Lung (tissue), 12 donors: Measurements from ENCODE around the gene REEP1. TPM values are rescaled to one million over a fixed set of nuclear protein-coding genes. Genes with fewer than 3 reads are reported as not detected.

Experiments used
- ATAC-seq: fragments of 200-7000 bp; cut with Tn5 transposase; one replicate; pipeline ENCODE4 v1.9.1; 2020; ENCODE audit warnings: moderate number of reproducible peaks; ENCODE audit not compliant: insufficient read depth, low FRiP score
- DNase-seq, 3 donors: peaks; one replicate each; pipeline ENCODE4 v3.0.0-alpha.2; 2013 to 2017
- H3K27ac ChIP-seq, 2 donors: one replicate each; pipeline ENCODE4 v1.5.1; 2013; ENCODE audit warnings: mild to moderate bottlenecking in 2 of 2, moderate library complexity in 2 of 2, control low read depth in 1 of 2, inconsistent platforms in 1 of 2, low read depth in 1 of 2, low read length in 1 of 2
- H3K27me3 ChIP-seq, 3 donors: one replicate each; pipeline ENCODE4 v1.5.1; 2013; ENCODE audit warnings: low read length in 2 of 3; ENCODE audit not compliant: control insufficient read depth in 3 of 3, insufficient read depth in 3 of 3
- H3K36me3 ChIP-seq, 4 donors: one replicate each; pipeline ENCODE4 v1.5.1; 2013; ENCODE audit warnings: low read length in 4 of 4, mild to moderate bottlenecking in 1 of 4, moderate library complexity in 1 of 4; ENCODE audit not compliant: control insufficient read depth in 4 of 4, insufficient read depth in 4 of 4
- H3K4me1 ChIP-seq, 5 donors: one replicate each; pipeline ENCODE4 v1.5.1; 2013; ENCODE audit warnings: low read length in 5 of 5, mild to moderate bottlenecking in 2 of 5, moderate library complexity in 1 of 5; ENCODE audit not compliant: control insufficient read depth in 5 of 5, insufficient read depth in 5 of 5
- H3K4me3 ChIP-seq: one replicate; pipeline ENCODE4 v1.5.1; 2013; ENCODE audit warnings: mild to moderate bottlenecking, control low read depth, moderate library complexity
- H3K9ac ChIP-seq, 2 donors: one replicate each; pipeline ENCODE4 v1.5.1; 2013; ENCODE audit warnings: low read length in 2 of 2, control low read depth in 1 of 2; ENCODE audit not compliant: insufficient read depth in 1 of 2
- H3K9me3 ChIP-seq, 4 donors: one replicate each; pipeline ENCODE4 v1.5.1; 2013; ENCODE audit warnings: low read length in 3 of 4, mild to moderate bottlenecking in 1 of 4, moderate library complexity in 1 of 4; ENCODE audit not compliant: control insufficient read depth in 4 of 4, insufficient read depth in 3 of 4
- whole genome bisulfite sequencing, 2 donors: extraction: QIAGEN DNeasy Blood & Tissue Kit; methylation state at CpG; one replicate each; pipeline ENCODE4 v1.1.7; 2013; 5-methylcytosine and 5-hydroxymethylcytosine counted together
- polyA plus RNA-seq, 2 donors: library from polyadenylated mRNA; stranded (reverse); fragments of 200-250 nt; gene quantifications; one replicate each; pipeline ENCODE4 v1.2.1, GENCODE V29; 2013
- total RNA-seq, 2 donors: library from RNA; depleted of rRNA in 1 of 2; stranded (reverse); fragments of >200 nt in 1 of 2; gene quantifications; one replicate each; pipeline ENCODE4 v1.2.1, GENCODE V29; 2014 to 2021
- TF ChIP-seq, protein P1 (sequence below): IDR thresholded peaks from 2 replicates; pipeline ENCODE4 v1.5.1; 2012; ENCODE audit warnings: mild to moderate bottlenecking; ENCODE audit errors: control extremely low read depth, extremely low read depth
- donor health status: control.
- donor health status: control.
- donor health status: Bipolar disorder and iron deficiency.
- donor health status: healthy.
- donor health status: DM: yes; HTN: yes; CAD: no.

The REEP1 gene
- total and polyA plus RNA-seq, 4 donors, result 2.4 to 19.7 (median 5.4) TPM

DNA sequence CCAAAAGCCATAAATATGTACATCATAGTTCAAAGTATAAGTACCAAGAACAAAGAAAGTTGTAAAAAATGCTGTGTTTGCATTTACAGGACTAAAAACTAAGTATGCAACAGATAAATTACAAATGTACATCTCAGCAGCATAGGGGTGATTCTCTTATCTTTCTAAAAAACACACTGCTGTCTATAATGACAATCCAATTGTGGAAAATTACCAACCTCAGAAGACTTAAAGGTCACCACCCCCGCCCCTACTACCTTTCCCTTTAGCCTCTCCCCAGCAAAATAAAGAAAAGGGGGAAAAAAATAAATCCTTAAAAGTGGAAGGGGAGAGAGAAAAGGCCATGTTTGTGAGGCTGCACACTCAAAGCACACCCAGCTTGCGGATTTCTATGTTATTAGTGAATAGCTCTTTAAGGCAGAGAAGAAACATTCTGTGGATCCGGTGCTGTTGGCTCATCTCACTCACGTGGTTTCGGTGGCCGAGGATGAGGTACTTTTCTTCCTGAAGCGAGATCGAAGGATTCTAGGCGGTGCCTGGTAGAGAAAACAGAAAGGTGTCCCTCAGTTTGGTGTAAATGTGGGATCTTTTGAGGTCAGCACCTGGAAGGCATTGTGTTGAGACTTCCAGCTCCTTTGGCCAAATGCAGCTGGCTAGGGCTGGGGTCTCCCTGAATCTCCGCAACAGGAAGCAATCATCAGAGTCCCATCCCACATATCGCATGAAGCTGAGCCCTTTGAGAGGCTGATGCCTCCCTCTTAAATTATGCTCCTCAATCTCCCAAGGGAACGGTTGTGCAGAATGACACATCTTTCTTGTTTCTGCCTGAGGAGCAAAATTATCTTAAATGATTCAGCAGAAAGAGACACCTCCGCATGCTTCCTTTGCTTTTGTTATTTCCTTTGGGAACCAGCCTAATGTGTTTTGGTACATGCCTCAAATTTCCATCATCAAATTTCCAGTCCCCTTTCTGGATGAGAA is 120.6 kb downstream of the REEP1 start:
- Histone ChIP-seq H3K27ac (no peak overlapping the region), H3K4me3 (no peak overlapping the region), H3K9me3 (no peaks in the 10 kb centered on the region), H3K9ac (no peak overlapping the region), H3K27me3 (no peaks in the 10 kb centered on the region), H3K36me3 (peaks cover 0 to 15% (median 8%) of the 10 kb centered on the region in 4 donors), H3K4me1 (peaks cover 0 to 26% (median 0%) of the 10 kb centered on the region in 5 donors)
- ATAC-seq (no peak), DNase-seq (no peak)
- 77 to 81% methylated on average over 13 of the region's 13 CpGs for WGBS, 2 donors
- TF ChIP-seq, protein P1, sequence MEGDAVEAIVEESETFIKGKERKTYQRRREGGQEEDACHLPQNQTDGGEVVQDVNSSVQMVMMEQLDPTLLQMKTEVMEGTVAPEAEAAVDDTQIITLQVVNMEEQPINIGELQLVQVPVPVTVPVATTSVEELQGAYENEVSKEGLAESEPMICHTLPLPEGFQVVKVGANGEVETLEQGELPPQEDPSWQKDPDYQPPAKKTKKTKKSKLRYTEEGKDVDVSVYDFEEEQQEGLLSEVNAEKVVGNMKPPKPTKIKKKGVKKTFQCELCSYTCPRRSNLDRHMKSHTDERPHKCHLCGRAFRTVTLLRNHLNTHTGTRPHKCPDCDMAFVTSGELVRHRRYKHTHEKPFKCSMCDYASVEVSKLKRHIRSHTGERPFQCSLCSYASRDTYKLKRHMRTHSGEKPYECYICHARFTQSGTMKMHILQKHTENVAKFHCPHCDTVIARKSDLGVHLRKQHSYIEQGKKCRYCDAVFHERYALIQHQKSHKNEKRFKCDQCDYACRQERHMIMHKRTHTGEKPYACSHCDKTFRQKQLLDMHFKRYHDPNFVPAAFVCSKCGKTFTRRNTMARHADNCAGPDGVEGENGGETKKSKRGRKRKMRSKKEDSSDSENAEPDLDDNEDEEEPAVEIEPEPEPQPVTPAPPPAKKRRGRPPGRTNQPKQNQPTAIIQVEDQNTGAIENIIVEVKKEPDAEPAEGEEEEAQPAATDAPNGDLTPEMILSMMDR, result no peak

DNA sequence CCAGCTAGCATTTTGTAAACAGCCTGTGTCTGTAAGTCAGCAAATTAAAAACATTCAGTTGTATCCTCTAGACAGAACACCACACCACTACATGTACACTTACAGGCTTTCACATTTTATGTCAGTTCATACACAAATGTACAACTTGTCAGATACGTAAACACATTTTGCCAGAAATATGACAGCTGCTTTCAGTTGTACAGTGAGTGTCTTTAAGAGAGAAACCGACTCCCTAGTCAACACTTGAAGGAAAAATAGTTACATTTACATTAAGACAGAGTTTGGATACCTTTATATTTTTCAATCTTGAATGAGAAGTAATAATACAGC is 123.0 kb downstream of the REEP1 start:
- Histone ChIP-seq H3K9ac (no peak overlapping the region), H3K27ac (peak overlapping the region in 1 of 2 donors; percentile 13), H3K4me3 (no peak overlapping the region), H3K9me3 (no peaks in the 10 kb centered on the region), H3K27me3 (no peaks in the 10 kb centered on the region), H3K36me3 (peaks cover 4 to 30% (median 22%) of the 10 kb centered on the region in 4 donors), H3K4me1 (peaks cover 0 to 18% (median 0%) of the 10 kb centered on the region in 5 donors)
- DNase-seq (peak in 2 of 3 donors; percentile 43 to 57), ATAC-seq (no peak)
- TF ChIP-seq, protein P1, result no peak
- WGBS, 2 donors, result 86 to 94% methylated on average over 2 of the region's 2 CpGs

DNA sequence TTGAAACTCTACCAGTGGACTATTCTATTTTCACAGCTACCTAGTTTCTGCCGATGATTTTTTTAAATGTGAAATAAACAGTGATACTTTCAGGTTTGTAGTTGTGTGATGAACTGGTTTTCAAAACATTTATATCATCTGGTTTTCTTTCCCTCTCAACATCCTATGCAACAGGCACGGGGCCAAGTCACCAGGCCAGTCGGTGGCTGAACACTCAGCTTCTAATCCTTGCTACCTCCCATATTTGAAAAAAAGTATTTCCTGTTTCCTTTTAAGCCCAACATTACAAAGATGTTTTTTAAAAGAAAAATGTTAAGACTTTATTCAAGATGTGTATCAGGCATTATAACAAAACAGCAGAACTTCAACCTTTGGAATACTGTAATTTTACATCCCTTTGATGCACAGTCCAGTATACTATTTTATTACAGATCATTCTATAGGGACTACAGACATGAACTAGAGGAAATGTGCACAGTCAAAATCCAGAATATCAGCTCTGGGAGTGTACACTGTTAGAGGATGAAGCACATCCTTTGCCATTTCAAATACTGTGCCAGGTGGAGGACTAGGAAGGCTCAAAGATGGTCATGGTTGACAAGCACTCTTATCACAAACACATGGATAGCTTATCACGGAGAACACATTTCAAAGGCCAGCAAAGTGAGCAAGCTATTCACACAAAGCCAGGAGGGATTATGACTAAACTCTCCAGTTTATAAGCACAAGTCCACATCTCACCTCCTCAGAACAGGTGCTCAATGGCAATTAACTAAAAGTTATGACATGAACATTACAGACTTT is 123.5 kb downstream of the REEP1 start:
- DNase-seq, result peak in 1 of 3 donors; percentile 22
- peak overlapping the region in 1 of 2 donors; percentile 41 for H3K27ac ChIP-seq
- ATAC-seq, result no peak
- peaks cover 4 to 35% (median 26%) of the 10 kb centered on the region in 4 donors for H3K36me3 ChIP-seq
- H3K4me3 ChIP-seq, result no peak overlapping the region
- TF ChIP-seq, protein P1, result no peak
- peaks cover 0 to 18% (median 0%) of the 10 kb centered on the region in 5 donors for H3K4me1 ChIP-seq
- no peaks in the 10 kb centered on the region for H3K9me3 ChIP-seq
- WGBS, 2 donors, result 54 to 65% methylated on average over 4 of the region's 4 CpGs
- no peak overlapping the region for H3K9ac ChIP-seq
- H3K27me3 ChIP-seq, result no peaks in the 10 kb centered on the region
